Thymus (tissue), 11 donors: ENCODE measurements around the gene NOP58. TPM values are rescaled to one million over a fixed set of nuclear protein-coding genes. Genes with fewer than 3 reads are reported as not detected.
"Not testable (repeated sequence)": the region's sequence is repeated elsewhere in the genome, so short reads cannot be mapped to it uniquely, and the experiment has no call there.

Experiments used
- DNase-seq, 9 donors: peaks; one replicate each; pipeline ENCODE4 v3.0.0-alpha.2; 2013; ENCODE audit warnings: low spot score in 9 of 9, low read depth in 6 of 9, missing footprints in 1 of 9
- H3K27ac ChIP-seq, 2 donors: one replicate each; pipeline ENCODE4 v1.5.1; 2013; ENCODE audit warnings: control low read depth in 1 of 2, low read depth in 1 of 2, low read length in 1 of 2, mild to moderate bottlenecking in 1 of 2, moderate library complexity in 1 of 2
- H3K27me3 ChIP-seq, 2 donors: one replicate each; pipeline ENCODE4 v1.5.1; 2013; ENCODE audit warnings: low read length in 1 of 2; ENCODE audit not compliant: control insufficient read depth in 2 of 2, insufficient read depth in 1 of 2
- H3K36me3 ChIP-seq, 2 donors: one replicate each; pipeline ENCODE4 v1.5.1; 2013; ENCODE audit warnings: low read length in 1 of 2, mild to moderate bottlenecking in 1 of 2, moderate library complexity in 1 of 2; ENCODE audit not compliant: control insufficient read depth in 2 of 2, insufficient read depth in 2 of 2
- H3K4me1 ChIP-seq, 2 donors: one replicate each; pipeline ENCODE4 v1.5.1; 2013; ENCODE audit warnings: low read length in 2 of 2; ENCODE audit not compliant: control insufficient read depth in 2 of 2, insufficient read depth in 2 of 2
- H3K4me3 ChIP-seq, 2 donors: one replicate each; pipeline ENCODE4 v1.5.1; 2013; ENCODE audit warnings: low read length in 2 of 2, control low read depth in 1 of 2, mild to moderate bottlenecking in 1 of 2
- H3K9me3 ChIP-seq, 2 donors: one replicate each; pipeline ENCODE4 v1.5.1; 2013; ENCODE audit warnings: low read length in 1 of 2, mild to moderate bottlenecking in 1 of 2; ENCODE audit not compliant: control insufficient read depth in 2 of 2, insufficient read depth in 1 of 2
- WGBS: extraction: QIAGEN DNeasy Blood & Tissue Kit; methylation state at CpG from one replicate; pipeline ENCODE4 v1.1.7; 2013; 5-methylcytosine and 5-hydroxymethylcytosine counted together
- polyA plus RNA-seq: library from polyadenylated mRNA; stranded (reverse); fragments of 200-250 nt; gene quantifications from one replicate; pipeline ENCODE4 v1.2.3, GENCODE V29; 2013
- total RNA-seq: library from RNA; stranded (reverse); fragments of 120-200 nt; gene quantifications from one replicate; pipeline ENCODE4 v1.2.4, GENCODE V29; 2013
- donor health status: healthy.

NOP58 gene
- total and polyA plus RNA-seq, 2 donors, result 94.9 to 114 TPM

GRCh38 chr2:202251494-202251893 is 14.1 kb upstream of the NOP58 start:
- Histone ChIP-seq H3K36me3 (no peaks in the 10 kb centered on the region), H3K4me3 (no peak overlapping the region), H3K27ac (no peak overlapping the region), H3K9me3 (no peaks in the 10 kb centered on the region), H3K27me3 (no peaks in the 10 kb centered on the region), H3K4me1 (no peaks in the 10 kb centered on the region)
- WGBS, result 98% methylated on average over 5 of the region's 5 CpGs
- DNase-seq, result no peak

DNA sequence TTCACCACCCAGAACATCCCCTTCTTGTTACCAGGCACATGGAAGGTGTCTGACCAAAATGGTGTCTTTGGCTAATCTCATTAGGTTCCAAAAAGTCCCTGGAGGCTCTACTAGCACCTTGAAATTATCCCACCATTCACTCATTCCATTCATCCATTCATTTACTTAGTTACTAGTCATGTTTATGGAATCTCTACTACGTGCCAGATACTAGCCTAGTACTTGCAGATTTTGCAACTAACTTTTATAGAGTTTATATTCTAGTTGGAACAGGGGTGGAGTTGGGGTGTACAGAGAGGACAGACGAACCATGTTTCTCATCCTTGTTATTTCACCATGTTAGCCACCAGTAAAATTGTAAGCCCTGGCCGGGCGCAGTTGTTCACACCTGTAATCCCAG is 4.0 kb upstream of the NOP58 start:
- DNase-seq, result no peak
- H3K27me3 ChIP-seq, result no peaks in the 10 kb centered on the region
- H3K9me3 ChIP-seq, result no peaks in the 10 kb centered on the region
- no peak overlapping the region for H3K4me3 ChIP-seq
- peaks cover 0 to 3% of the 10 kb centered on the region in 2 donors for H3K4me1 ChIP-seq
- H3K27ac ChIP-seq, result no peak overlapping the region
- H3K36me3 ChIP-seq, result no peaks in the 10 kb centered on the region
- WGBS, result 96% methylated on average over 4 of the region's 4 CpGs

DNA sequence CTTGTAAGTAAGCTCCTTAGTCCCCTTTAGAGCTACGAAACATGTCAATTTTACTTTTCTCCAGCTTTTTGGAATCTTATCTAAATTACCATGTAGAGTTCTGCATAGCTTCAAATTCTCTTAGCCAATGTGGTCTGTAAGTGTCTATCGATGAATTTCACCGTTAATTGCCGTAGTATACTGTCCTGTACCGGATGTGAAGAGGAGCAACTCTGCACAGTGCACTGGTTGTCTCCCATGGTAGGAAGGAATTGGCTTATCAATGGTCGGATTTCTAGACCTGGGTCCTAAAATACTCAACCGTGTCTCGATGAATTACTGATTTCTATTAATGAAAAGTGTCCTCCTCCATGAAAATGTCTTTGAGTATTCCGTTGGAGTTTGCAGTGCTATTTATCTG is 1.9 kb downstream of the NOP58 start:
- WGBS, result 12% methylated on average over 9 of the region's 9 CpGs
- peak overlapping the region; percentile 96 to 97 for H3K4me3 ChIP-seq
- no peaks in the 10 kb centered on the region for H3K27me3 ChIP-seq
- H3K36me3 ChIP-seq, result no peaks in the 10 kb centered on the region
- peak in 3 of 9 donors; percentile 24 to 48 (median 35) for DNase-seq
- no peaks in the 10 kb centered on the region for H3K9me3 ChIP-seq
- H3K27ac ChIP-seq, result peak overlapping the region in 1 of 2 donors; percentile 100
- peaks cover 8 to 18% of the 10 kb centered on the region in 2 donors for H3K4me1 ChIP-seq

DNA sequence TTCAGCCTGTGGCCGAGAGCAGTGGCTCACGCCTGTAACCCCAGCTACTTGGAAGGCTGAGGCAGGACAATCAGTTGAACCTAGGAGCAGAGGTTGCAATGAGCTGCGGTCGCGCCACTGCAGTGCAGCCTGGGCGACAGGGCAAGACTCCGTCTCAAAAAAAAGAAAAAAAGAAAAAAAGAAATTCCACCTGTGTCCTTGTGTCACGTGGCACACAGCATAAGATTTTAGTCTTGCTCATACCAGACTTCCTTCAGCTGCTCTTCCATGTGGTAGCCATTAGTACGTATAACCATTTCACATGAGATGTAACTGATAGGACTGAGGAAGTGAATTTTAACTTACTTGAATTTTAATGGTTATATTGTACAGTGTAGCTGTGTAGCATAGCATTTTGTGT is 4.0 kb downstream of the NOP58 start:
- WGBS, result 54% methylated on average over 9 of the region's 9 CpGs
- peak in 3 of 9 donors; percentile 2 to 29 (median 22) for DNase-seq
- no peaks in the 10 kb centered on the region for H3K9me3 ChIP-seq
- no peak overlapping the region for H3K4me3 ChIP-seq
- H3K4me1 ChIP-seq, result peaks cover 8 to 16% of the 10 kb centered on the region in 2 donors
- H3K36me3 ChIP-seq, result peaks cover 0 to 2% of the 10 kb centered on the region in 2 donors
- H3K27me3 ChIP-seq, result no peaks in the 10 kb centered on the region
- peak overlapping the region in 1 of 2 donors; percentile 52 for H3K27ac ChIP-seq

- 88% methylated on average over 3 of the region's 3 CpGs for WGBS
- no peak for DNase-seq
- H3K4me1 ChIP-seq, result peaks cover 8 to 15% of the 10 kb centered on the region in 2 donors
- H3K9me3 ChIP-seq, result no peaks in the 10 kb centered on the region
- H3K27me3 ChIP-seq, result no peaks in the 10 kb centered on the region
- H3K36me3 ChIP-seq, result peaks cover under 1 to 8% of the 10 kb centered on the region in 2 donors
- H3K27ac ChIP-seq, result no peak overlapping the region
- no peak overlapping the region for H3K4me3 ChIP-seq
These were observed 4.9 kb downstream of the NOP58 start for GRCh38 chr2:202270487-202270886.

- H3K4me1 ChIP-seq, H3K4me3 ChIP-seq, H3K9me3 ChIP-seq, H3K27me3 ChIP-seq, H3K27ac ChIP-seq, DNase-seq: not testable (repeated sequence)
- peaks cover 13 to 50% of the 10 kb centered on the region in 2 donors for H3K36me3 ChIP-seq
- 96% methylated on average over 11 of the region's 11 CpGs for WGBS
These were observed 10.6 kb downstream of the NOP58 start for GRCh38 chr2:202276078-202276720.

DNA sequence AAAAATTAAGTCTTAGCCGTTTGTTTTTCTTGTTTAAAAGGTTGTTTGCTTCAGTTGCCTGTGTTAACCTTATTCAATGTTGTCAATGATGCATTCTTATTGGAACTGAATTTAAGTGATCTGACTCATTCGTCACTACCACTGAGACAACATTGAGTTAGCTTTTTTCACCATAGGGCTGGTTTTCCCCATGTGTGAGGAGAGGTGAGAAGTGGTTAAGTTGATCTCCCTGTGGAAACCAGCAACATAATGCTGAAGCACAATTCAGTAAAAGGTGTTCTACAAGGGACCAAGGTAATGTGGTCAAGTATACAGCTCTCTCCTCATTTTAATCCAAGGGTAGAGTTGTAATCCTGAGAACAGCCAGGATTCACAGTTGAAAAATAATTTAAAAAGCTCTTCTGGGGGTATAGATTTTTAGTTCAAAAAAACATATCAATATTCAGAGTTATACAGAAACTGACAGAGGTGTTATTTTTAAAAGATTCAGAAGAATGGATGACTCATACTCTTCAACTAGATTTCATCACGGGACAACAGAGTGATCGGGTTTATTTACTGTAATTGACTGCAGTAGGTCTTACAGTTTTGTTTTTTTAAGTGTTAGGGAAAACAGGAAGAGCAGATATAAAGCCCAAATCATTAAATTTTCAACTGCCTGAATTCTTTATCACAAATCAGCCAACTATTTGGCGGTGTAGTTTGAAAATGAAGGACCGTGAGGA is 12.6 kb downstream of the NOP58 start:
- H3K27ac ChIP-seq, result no peak overlapping the region
- no peaks in the 10 kb centered on the region for H3K27me3 ChIP-seq
- no peak overlapping the region for H3K4me3 ChIP-seq
- no peaks in the 10 kb centered on the region for H3K4me1 ChIP-seq
- H3K36me3 ChIP-seq, result peaks cover 22 to 70% of the 10 kb centered on the region in 2 donors
- no peak for DNase-seq
- H3K9me3 ChIP-seq, result no peaks in the 10 kb centered on the region
- 94% methylated on average over 6 of the region's 6 CpGs for WGBS

GRCh38 chr2:202278944-202279343 is 13.4 kb downstream of the NOP58 start:
- Histone ChIP-seq H3K27ac (no peak overlapping the region), H3K4me3 (no peak overlapping the region), H3K9me3 (no peaks in the 10 kb centered on the region), H3K27me3 (no peaks in the 10 kb centered on the region), H3K4me1 (no peaks in the 10 kb centered on the region), H3K36me3 (peaks cover 26 to 77% of the 10 kb centered on the region in 2 donors)
- no peak for DNase-seq
- 88% methylated on average over 1 of the region's 1 CpG for WGBS

DNA sequence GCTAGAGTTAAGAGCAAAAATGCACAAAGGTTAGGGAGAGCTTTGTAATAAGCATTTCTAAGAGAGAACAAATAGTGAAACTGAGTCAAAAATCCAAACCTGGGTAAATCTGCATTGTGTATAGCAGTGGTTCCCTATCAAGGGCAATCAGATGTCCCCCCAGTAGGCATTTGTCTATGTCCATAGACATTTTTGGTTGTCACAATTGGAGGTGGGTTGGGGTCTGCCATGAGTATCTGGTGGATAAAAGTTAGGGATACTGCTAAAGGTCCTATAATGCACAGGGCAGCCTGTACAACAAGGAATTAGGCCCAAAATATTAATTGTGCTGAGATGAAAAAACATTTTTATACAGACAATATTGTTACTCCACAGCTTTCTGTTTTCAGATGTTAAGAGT is 21.0 kb downstream of the NOP58 start:
- no peaks in the 10 kb centered on the region for H3K27me3 ChIP-seq
- H3K27ac ChIP-seq, result no peak overlapping the region
- no peak for DNase-seq
- no peaks in the 10 kb centered on the region for H3K4me1 ChIP-seq
- no peak overlapping the region for H3K4me3 ChIP-seq
- H3K36me3 ChIP-seq, result peaks cover 51 to 94% of the 10 kb centered on the region in 2 donors
- H3K9me3 ChIP-seq, result no peaks in the 10 kb centered on the region
